SKM-1 (cell line): ENCODE data around the gene PCSK5.

Experiments
- DNase-seq: peaks from one replicate; lab custom pipeline; 2025; ENCODE audit not compliant: unreplicated experiment; lab: John Stamatoyannopoulos, UW

PCSK5 gene

DNA sequence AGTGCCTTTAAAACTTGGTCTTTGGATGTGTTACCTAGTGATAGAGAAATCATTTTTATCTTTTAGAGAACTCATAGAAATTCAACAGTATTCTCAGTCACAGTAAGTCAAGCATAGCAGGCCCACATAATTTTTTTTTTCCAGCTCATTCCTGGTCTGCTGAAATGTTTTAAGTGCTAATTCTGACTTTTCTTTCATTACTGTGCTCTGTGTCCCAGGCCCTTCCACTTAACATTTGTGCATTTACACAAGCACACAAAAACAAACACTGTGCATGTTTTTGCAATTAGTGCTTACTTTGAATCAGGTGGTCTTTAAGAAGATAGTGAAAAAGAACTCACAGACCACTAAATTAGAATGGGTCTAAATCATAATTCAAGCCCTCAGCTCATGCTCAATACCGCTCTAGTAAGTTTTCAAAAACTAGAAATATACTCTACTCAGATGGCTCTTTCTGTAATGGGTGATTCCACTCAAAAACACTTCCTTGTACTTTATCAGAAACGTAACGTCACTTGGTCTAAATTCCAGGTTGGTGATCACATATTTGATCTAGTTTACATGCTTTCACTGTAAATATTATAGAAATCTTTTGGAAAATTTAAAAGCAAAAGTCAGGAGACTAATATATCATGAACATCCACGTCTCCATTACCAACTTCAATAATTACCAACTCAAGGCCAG, 107.8 kb downstream of the PCSK5 start:
- no peak for DNase-seq

DNA sequence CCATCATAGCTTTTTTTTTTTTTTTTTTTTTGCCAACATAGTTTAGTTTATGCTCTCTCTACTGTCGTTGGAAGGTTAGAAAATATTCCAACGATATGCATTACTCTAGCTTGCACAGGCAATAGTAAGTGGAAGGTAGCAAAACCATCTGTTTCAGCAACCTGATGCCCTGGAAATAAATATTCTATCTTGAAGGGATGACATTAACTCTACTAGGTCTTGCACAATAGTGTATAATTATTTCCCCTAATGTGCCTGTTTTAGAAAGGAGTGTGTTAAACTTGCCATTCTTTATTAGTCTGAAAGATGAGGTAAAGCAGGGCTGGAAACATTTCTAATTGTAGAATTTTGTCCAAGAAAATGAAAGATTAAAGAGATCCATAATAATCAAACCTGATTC, 111.0 kb downstream of the PCSK5 start:
- DNase-seq: no peak

DNA sequence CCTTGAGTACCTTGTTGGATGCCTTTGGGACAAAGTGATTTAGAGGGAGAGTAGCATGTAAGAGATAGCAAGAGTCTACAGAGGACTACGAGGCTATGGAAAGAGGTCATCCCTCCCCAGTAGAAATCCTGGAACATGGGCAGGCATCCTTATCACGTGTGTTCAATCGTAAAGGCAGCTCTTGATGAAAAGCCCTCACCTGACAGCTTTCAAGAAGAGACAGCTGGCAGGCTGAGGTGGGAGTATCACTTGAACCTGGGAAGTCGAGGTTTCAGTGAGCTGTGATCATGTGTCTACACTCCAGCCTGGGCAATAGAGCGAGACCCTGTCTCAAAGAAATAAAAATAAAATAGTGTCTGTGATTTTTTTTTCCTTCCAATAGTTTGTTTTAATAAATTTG, 112.6 kb downstream of the PCSK5 start:
- DNase-seq: no peak

DNA sequence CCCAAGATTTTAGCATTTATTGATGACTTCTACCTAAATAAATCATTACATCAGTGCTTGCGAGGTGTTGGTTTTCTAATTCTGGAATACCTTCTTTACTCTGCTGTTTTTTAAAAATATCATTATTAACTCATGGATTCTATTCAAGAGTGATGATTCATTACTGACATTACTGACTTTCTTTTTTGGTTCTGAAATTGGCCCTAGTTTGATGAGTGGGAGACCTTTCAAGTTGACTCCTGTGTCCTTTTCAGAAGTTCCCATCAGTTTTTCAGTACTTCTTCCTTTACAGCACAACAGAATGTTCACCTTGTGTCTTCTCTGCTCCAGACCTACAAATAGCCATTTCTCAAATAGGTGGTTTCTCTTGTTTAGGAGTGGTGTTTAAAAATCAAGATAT, 114.1 kb downstream of the PCSK5 start:
- DNase-seq: no peak

DNA sequence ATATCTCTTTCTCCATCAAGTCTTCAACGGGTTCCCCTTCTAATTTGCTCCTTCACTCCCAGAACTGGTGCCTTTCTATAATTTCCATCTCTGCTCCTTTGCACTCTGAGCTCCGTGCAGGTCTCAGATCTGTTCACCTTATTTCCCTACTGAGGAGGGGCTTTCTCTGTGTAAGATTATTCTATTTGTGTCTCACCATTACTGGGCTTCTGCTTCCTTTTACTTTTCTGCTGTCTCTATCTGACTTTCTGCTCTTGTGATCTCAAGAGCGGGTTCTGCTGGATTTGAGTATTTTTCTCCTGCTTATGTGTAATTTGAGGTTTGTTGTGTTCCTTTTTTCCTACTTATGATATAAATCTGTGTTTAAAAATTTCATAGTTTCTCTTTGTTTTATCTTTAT, 117.5 kb downstream of the PCSK5 start:
- no peak for DNase-seq

DNA sequence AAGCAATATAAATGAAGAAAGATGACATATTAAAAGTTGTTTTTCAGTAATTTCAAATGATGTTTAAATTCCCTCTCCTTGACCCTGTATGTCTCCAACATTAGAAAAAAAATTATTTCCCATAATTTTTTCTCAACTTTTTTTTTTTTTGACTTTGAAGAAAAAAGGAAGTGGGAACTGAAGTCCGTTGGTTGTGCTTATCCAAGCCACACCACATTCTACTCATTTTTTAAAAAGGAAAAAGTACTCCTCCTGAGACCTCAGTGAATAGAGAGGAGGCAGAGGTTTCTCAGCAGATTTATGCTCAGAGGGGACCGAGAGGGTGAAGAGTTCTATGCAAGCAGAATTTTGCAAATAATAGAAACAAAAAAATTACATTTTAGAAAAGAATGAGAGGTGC, 123.3 kb downstream of the PCSK5 start:
- DNase-seq: no peak

DNA sequence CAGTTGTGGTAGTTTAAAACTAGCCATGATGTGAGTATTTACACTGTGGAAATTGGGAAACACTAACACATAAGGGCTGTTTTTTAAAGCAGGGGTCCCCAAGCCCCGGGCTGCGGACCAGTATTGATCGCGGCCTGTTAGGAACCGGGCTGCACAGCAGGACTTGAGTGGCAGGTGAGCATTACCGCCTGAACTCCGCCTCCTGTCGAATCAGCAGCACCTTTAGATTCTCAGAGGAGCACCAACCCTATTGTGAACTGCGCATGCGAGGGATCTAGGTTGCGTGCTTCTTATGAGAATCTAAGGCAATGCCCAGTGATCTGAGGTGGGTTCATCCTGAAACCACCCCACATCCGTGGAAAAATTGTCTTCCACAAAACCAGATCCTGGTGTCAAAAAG, 127.8 kb downstream of the PCSK5 start:
- no peak for DNase-seq

DNA sequence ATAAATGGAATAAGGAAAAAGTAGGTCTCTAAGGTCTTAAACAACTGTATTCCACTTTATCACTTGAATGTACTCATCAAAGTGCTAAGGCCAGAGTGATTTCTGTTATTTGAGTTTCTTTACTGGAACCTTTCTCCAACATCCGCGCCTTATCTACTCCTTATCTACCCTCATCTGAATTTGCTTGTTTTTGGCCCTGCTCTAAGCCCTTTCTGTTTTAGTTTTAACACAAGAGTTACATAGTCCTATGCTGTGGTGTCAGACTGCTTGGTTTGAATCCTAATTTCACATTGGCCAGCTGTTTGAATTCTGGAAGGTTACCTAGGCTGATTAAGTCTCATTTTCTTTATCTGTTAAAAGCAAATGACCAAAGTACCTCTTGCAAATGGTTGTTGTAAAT, 128.3 kb downstream of the PCSK5 start:
- DNase-seq: no peak

DNA sequence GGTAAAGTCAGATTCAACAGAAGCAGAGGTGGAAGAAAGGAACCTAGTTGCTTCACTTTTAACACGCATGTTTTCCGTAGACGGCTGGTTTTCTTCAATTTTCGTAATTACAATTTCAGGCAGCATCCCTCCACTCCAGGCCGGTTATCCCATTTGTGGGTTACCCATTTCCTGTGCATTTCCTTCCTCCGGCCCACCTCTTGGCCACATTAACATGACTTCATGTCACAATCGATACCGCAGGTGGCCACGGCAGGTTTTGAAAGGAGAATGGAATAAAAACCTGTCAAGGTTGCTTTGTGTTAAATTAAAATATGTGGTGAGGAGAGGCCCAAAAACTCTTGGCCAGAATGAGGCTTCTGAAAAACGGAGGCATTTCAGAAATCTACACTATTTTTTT, 130.2 kb downstream of the PCSK5 start:
- no peak for DNase-seq

DNA sequence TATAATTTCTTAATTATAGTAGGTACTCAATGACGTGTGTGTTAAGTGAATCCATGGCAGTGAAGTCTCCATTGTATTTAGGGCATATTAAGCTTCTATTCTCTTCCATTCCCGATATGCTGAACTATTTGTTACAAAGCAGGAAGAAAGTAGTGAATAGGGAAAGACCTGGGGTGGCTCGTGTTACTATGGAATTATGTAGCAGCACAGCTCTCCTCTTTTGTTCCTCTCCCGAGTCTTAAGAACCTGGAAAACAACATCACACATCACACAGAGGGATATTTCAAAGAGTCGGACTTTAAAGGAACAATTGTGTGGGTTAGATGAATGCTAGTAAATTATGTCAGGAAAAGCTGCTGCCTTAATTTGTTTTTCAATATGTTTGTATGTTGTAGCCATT, 131.8 kb downstream of the PCSK5 start:
- no peak for DNase-seq

DNA sequence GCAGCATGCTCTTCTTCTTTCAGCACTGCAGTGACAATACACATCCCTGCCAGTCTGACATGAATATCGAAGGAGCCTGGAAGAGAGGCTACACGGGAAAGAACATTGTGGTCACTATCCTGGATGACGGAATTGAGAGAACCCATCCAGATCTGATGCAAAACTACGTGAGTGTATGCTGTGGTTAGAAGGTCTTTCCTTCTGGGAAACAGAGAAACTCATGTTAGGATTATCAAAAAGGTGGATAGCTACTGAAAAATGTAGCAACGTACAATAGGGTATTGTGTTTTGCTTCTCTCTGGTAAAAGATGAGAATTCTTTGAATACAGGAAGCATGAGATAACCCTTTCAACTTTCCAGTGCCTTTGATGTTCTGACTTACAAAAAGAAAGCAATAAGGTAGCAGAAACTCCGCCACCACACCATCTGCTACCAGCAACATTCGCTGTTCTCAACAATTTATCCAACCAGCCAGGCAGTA, 133.3 kb downstream of the PCSK5 start:
- DNase-seq: no peak

DNA sequence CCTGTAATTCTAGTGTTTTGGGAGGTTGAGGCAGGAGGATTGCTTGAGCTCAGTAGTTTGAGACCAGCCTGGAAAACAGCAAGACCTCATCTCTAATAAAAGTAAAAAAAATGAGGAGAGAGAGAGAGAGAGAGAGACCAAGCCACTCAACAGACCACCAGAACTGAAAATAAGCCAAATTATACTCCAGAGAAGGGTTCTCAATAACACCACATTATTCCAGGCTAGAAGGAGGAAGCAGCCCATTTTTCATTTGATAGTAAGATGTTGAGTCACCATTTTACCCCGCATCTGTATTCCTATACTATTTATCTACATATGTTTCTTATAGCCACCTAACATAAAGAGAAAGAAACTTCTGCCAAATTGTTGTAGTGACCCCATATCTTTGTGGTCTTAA, 134.8 kb downstream of the PCSK5 start:
- DNase-seq: no peak

DNA sequence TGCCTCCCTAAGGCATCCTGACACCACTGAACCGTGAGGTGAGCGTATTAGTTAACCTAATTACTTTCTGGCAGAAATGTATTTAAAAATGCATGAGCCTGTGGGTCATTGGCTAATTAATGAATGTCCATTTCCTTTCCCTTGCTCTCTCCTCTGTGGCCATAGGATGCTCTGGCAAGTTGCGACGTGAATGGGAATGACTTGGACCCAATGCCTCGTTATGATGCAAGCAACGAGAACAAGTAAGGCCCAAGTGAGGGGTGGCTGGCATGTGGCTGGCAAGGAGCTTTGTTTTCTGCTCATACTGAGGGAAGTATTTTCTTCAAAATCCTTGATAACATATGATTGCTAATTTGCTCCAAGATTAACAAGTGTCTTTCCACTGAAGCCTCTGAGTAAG, 136.3 kb downstream of the PCSK5 start:
- no peak for DNase-seq

DNA sequence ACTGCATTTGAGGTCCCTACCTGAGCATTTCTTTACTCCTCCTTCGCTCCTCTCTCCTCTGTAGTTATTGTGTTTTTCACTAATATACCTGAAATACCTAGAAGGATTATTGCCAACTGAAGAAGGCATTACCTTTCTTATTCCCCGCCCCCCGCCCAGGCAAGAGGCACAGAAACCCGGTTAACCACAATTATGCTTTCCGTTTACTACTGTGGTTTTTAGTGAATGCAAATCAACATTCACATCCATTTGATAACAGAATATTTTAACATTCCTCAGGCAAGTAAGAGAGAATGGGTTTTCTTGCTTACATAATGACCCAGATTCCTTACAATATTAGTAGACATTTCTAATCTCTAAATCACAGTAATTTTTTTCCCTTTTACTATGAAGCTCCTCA, 136.9 kb downstream of the PCSK5 start:
- DNase-seq: no peak

DNA sequence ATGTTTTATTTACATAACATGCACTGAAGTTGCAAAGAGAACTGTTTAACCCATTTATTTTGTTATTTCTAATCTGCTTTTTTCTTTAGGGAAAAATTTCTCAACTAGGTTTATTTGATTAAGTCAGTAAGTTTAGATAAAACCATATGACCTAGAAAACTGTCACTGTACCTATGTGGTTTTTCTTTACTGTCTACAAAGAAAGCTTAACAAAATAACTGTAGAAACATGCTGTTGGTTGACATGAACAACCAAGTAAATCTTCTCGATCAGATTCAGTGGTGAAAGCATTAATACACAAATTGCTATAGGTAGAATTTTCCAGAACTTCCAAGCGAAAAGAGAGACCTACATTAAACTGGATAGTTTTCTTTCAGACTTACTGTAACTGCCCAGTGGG, 137.4 kb downstream of the PCSK5 start:
- DNase-seq: no peak

DNA sequence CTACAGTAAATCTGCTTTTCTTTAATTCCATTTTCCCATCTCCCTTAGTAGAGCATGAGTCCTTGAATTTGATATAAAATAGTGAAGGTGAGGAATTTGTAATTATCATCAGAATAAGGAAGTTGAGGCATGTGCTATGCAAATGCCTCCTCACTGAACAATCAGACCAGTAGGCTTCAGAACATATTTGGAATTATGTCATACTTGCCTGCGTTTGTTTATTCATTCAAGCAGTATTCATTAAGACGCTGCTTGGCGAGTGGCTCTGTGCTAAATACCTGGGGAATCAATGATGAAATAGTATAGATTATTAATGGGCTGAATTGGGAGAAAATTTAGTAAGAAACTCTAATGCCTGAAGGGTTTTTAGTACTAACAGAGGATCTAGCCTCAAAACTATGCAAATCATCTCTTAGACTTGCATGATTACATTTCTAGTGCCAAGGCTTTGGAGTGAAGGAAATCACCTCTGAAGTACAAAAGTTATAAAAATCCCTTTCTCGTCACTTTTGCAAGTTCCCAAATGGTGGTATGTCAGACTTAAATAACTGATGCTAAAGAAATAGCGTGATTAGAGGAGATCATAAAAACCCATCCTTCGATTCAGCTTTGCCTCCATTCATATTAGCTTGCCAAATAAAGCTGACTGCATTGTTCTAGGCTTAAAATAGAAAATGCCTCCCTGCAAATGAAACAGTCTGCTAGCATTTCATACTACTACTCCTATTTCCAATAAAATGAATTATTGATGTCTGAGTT, 141.7 kb downstream of the PCSK5 start:
- DNase-seq: no peak

DNA sequence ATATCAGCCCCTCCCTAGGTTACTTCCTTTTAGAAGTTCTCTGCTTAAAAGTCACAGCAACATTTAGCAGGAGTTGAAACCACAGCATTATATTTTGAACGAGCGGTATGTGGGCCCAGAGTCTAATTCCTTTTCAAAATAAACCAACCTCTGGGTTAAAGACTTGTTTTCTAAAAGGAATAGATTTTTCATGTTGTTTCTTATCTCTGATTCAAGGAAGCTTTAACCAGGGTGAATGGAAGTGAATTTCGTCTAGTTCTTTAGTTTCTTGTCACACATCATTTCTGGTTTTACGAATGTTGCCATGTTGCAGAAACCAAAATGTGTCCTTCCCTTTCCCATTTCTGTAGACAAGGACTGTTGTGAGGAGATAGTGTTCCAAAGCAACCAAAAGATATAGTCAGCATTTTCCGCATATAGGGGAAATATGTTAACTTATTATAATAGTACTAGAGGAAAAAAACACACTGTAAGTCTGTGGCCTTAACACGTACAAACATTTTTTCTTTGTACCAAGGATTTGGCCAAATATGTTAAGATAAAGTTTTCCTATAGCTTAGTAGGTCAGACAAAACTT, 142.4 kb downstream of the PCSK5 start:
- DNase-seq: no peak

DNA sequence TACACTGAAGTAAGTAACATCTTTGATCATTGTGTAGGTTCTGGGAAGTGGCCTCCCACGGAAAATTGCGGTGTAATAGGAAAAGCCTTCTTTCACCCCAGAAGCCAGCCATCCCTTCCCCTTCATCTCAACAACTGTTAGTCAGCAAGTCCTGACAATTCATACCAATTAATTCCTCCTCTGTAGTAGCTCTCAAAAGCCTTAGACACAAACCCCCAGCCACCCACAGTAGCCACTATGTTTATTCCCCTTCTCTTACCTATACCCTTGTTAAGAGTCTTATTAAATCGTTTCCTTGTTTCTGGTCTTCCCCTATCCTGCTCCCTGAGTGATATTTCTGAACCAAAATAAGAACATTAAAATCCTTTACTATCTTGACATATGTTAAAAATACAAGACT, 143.6 kb downstream of the PCSK5 start:
- DNase-seq: no peak

DNA sequence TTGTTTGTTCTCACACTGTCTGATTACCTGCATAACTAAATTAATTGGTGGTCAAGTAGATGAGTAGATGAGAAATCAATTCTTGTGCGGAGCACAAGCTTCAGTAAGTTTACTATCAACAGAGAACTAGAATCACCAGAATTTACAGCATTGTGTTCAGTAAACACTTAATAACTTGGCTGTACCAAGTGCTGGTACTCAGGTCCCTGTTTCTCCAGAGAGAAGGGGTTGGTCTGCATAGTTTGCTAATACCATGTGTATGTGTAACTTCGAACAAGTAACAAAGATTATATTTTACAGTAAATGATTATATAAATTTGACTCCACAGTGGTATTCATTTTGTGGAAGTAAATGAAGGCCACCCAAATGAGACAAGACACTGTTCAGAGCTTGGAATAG, 146.3 kb downstream of the PCSK5 start:
- no peak for DNase-seq

DNA sequence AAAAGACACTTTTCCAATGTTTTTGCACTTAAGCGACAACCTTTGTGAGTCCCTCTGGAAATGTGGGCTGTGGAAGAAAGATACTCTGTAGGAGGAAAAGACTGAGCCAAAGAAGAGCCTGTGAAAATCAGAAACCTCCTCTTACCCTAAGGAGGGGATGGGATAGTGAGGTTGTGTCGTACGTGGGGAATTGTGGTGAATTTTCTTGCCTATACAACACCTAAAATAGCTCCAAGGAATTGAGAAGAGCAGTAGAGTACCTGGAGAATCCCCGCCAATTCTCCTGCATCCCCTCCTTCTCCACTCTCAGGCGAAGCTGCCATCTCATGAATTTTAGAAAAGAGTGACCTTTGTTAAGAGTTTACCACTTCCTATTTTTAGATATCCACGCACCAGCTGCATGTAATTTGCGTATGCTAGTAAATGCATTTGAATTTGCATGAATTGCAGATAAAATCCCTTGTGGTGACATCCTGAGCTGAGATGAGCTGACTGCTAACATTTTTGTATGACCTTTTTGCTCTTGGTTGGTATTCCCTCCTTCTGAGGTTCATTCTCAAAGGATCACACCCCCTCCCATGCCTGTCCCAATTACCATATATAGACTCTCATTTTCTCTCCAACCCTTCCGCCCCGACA, 147.2 kb downstream of the PCSK5 start:
- DNase-seq: no peak

DNA sequence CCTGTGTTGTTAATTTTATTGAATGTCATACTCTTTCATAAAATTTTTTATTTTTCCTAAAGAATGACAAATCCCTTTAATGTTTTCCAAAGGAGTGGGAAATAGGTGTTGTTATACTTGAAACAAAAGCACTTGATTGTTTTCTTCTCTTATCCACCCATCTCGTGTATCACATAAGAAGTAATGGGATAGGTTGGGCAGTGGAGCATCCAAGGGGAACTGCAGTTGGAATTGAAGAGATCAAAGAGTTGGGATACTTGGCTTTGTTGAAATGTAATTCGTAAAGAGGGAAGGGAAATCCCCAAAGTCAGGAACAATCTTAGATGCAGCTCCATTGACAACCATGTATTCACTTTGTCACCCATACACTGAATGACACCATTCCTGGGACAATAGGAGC, 148.0 kb downstream of the PCSK5 start:
- no peak for DNase-seq

DNA sequence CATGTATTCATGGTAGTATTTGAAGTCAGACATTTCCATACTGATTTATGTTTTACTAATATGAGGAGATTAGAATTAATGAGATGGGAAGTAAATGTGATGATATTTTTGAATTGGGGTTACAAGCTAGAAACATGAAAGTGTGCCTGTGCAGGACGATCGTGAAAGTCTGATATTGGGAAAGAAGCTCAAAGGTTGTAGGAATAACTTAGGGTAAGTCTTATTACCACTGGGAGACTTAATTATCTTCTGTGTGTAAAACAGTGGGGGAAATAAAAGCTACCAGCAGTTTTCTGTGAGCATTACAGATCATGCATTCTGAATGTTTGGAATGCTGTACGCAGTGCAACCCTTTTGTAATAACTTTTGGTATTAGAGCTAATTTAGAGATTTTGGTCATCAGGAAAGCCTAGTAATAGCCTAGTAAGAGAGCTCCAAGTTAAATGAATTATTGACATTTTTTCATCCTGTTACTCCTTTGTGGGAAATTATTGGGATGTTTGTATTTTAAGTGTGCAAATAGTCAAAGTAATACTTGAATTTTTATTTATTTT, 153.9 kb downstream of the PCSK5 start:
- DNase-seq: no peak
